Adrenal gland (tissue), 5 donors: ENCODE data around the gene COL26A1.

Experiments
- POLR2A ChIP-seq, 2 donors: fragments of 450-650 bp; IDR thresholded peaks; one replicate each; pipeline ENCODE4 v1.6.1; 2017; ENCODE audit warnings: antibody characterized with exemption in 2 of 2, mild to moderate bottlenecking in 2 of 2, moderate library complexity in 1 of 2
- TF ChIP-seq, protein P1 (sequence below), 6 experiments: fragments of 450-650 bp in 4 of 6; fragments of 200-600 bp in 2 of 6; sonication (generic) in 1 of 6; IDR thresholded peaks; 1 replicate in 5 of 6; 2 replicates in 1 of 6; pipeline versions ENCODE4 v1.5.1 to v1.8.0; 2016 to 2021; ENCODE audit warnings: antibody characterized with exemption in 6 of 6, mild to moderate bottlenecking in 2 of 6, moderate library complexity in 1 of 6
- donor health status: DM: no; HTN: no; CAD: no.

DNA sequence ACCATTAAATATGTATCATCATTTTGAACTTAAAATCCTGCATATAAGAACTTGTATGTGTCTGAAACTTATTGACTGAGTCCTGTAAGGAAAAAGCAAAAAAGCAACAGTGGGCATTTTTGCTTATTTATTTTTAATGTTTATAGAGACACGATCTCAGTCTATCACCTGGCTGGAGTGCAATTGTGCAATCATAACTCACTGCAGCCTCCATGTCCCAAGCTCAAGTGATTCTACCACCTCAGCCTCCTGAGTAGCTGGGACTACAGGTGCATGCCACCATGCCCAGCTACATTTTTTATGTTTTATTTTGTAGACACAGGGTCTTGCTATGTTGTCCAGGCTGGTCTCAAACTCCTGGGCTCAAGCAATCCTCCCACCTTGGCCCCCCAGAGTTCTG is 234.2 kb downstream of the COL26A1 start:
- TF ChIP-seq, protein P1, sequence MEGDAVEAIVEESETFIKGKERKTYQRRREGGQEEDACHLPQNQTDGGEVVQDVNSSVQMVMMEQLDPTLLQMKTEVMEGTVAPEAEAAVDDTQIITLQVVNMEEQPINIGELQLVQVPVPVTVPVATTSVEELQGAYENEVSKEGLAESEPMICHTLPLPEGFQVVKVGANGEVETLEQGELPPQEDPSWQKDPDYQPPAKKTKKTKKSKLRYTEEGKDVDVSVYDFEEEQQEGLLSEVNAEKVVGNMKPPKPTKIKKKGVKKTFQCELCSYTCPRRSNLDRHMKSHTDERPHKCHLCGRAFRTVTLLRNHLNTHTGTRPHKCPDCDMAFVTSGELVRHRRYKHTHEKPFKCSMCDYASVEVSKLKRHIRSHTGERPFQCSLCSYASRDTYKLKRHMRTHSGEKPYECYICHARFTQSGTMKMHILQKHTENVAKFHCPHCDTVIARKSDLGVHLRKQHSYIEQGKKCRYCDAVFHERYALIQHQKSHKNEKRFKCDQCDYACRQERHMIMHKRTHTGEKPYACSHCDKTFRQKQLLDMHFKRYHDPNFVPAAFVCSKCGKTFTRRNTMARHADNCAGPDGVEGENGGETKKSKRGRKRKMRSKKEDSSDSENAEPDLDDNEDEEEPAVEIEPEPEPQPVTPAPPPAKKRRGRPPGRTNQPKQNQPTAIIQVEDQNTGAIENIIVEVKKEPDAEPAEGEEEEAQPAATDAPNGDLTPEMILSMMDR (IDR thresholded peaks at IDR 0.05) = no peak
- TF ChIP-seq POLR2A (IDR thresholded peaks at IDR 0.05) = no peak
